ENCODE measurements around the gene GABRB3. TPM values are rescaled to one million over a fixed set of nuclear protein-coding genes. Genes with fewer than 3 reads are reported as not detected.
"Not testable (repeated sequence)": the region's sequence is repeated elsewhere in the genome, so short reads cannot be mapped to it uniquely, and the experiment has no call there.

Gene GABRB3
- polyA plus RNA-seq, 1 donor from 2014 or later = 78.3 TPM

- no peak for TF ChIP-seq POLR2AphosphoS5 (IDR thresholded peaks at IDR 0.05)
- TF ChIP-seq REST (IDR thresholded peaks at IDR 0.05; ENCODE audit: borderline replicate concordance) = no peak
- no peak for TF ChIP-seq EZH2 (IDR thresholded peaks at IDR 0.05; ENCODE audit: borderline replicate concordance, insufficient read depth, low read length, poor library complexity, severe bottlenecking)
- Histone ChIP-seq H3K9me2 (ENCODE audit: insufficient read depth, low read length) (no peaks in the 10 kb centered on the region), H3K79me2 (replicated peaks; ENCODE audit: insufficient read depth, low read length) (peaks cover 13% of the 10 kb centered on the region), H3K27me3 (ENCODE audit: insufficient read depth, low read depth, low read length) (no peaks in the 10 kb centered on the region), H3F3A (ENCODE audit: insufficient read depth, low read length, poor library complexity, severe bottlenecking) (no peaks in the 10 kb centered on the region), H3K9ac (ENCODE audit: low read length) (no peak overlapping the region), H3K4me3 (ENCODE audit: low read length) (no peak overlapping the region), H2AFZ (ENCODE audit: low read depth, low read length) (no peak overlapping the region), H3K4me2 (ENCODE audit: low read length) (no peak overlapping the region), H3K27ac (ENCODE audit: low read length) (no peak overlapping the region), H3K36me3 (ENCODE audit: insufficient read depth, low read length) (no peaks in the 10 kb centered on the region), H4K20me1 (ENCODE audit: insufficient read depth) (no peaks in the 10 kb centered on the region), H3K9me3 (ENCODE audit: low read length) (no peaks in the 10 kb centered on the region)
These were observed 52.3 kb downstream of the GABRB3 start for GRCh38 chr15:26720546-26720945.

GRCh38 chr15:26719866-26720265 lies 53.0 kb downstream of the GABRB3 start:
- not testable (repeated sequence) for H3K9ac ChIP-seq (ENCODE audit: low read length); H3K79me2 ChIP-seq (replicated peaks; ENCODE audit: insufficient read depth, low read length); H2AFZ ChIP-seq (ENCODE audit: low read depth, low read length); H3K27me3 ChIP-seq (ENCODE audit: insufficient read depth, low read depth, low read length); H3K9me3 ChIP-seq (ENCODE audit: low read length); H3K9me2 ChIP-seq (ENCODE audit: insufficient read depth, low read length); H4K20me1 ChIP-seq (ENCODE audit: insufficient read depth); H3F3A ChIP-seq (ENCODE audit: insufficient read depth, low read length, poor library complexity, severe bottlenecking); H3K36me3 ChIP-seq (ENCODE audit: insufficient read depth, low read length); H3K4me3 ChIP-seq (ENCODE audit: low read length); H3K4me2 ChIP-seq (ENCODE audit: low read length)
- peak overlapping the region; percentile 26 for H3K27ac ChIP-seq (ENCODE audit: low read length)

- H3K27ac ChIP-seq (ENCODE audit: low read length) = no peak overlapping the region
- H3K36me3 ChIP-seq (ENCODE audit: insufficient read depth, low read length) = no peaks in the 10 kb centered on the region
- H3F3A ChIP-seq (ENCODE audit: insufficient read depth, low read length, poor library complexity, severe bottlenecking) = no peaks in the 10 kb centered on the region
- no peak overlapping the region for H2AFZ ChIP-seq (ENCODE audit: low read depth, low read length)
- no peak overlapping the region for H3K4me3 ChIP-seq (ENCODE audit: low read length)
- no peaks in the 10 kb centered on the region for H3K27me3 ChIP-seq (ENCODE audit: insufficient read depth, low read depth, low read length)
- H3K9ac ChIP-seq (ENCODE audit: low read length) = no peak overlapping the region
- H3K4me2 ChIP-seq (ENCODE audit: low read length) = no peak overlapping the region
- peaks cover 4% of the 10 kb centered on the region for H3K79me2 ChIP-seq (replicated peaks; ENCODE audit: insufficient read depth, low read length)
- H3K9me3 ChIP-seq (ENCODE audit: low read length) = no peaks in the 10 kb centered on the region
- no peaks in the 10 kb centered on the region for H4K20me1 ChIP-seq (ENCODE audit: insufficient read depth)
- no peaks in the 10 kb centered on the region for H3K9me2 ChIP-seq (ENCODE audit: insufficient read depth, low read length)
- no peak for TF ChIP-seq EZH2 (IDR thresholded peaks at IDR 0.05; ENCODE audit: borderline replicate concordance, insufficient read depth, low read length, poor library complexity, severe bottlenecking)
- TF ChIP-seq REST (IDR thresholded peaks at IDR 0.05; ENCODE audit: borderline replicate concordance) = no peak
- TF ChIP-seq TAF1 (IDR thresholded peaks at IDR 0.05; ENCODE audit: low read depth) = no peak
These were observed 56.8 kb downstream of the GABRB3 start for GRCh38 chr15:26716069-26716468.
